ENCODE measurements around the gene TTC31.

GRCh38 chr2:74531666-74532065, 48.8 kb downstream of the TTC31 start:
- TF ChIP-seq POLR2A (IDR thresholded peaks at IDR 0.05) (no peak), CTCF (IDR thresholded peaks at IDR 0.05) (no peak), POLR2AphosphoS5 (IDR thresholded peaks at IDR 0.05) (no peak)

All from stomach (tissue), 4 donors.